H1 (cell line): ENCODE measurements around the gene ACYP1. TPM values are rescaled to one million over a fixed set of nuclear protein-coding genes. Genes with fewer than 3 reads are reported as not detected.

Source experiments
- CTCF ChIA-PET: fragments of 300-600 bp; sonication (Branson Sonifier 250); formaldehyde crosslinking; loops from one replicate; lab custom pipeline; 2021; ENCODE audit not compliant: partially characterized antibody; lab: Charles Lee
- POLR2A ChIA-PET: fragments of 300-600 bp; sonication (Branson Sonifier 250); formaldehyde crosslinking; loops from one replicate; lab custom pipeline; 2021; ENCODE audit warnings: inconsistent platforms; ENCODE audit not compliant: partially characterized antibody; lab: Charles Lee
- DNase-seq, 2 experiments: peaks; one replicate each; pipeline versions ENCODE4 v3.0.0 to v3.0.0-alpha.2; 2010 to 2022; ENCODE audit warnings: low spot score in 2 of 2, low read depth in 1 of 2, mixed read lengths in 1 of 2
- FAIRE-seq: peaks from 2 replicates; lab custom pipeline; 2011; peaks lifted over from hg19 to GRCh38; lab: Jason Lieb, UNC
- H2AFZ ChIP-seq: 2 replicates; pipeline ENCODE4 v1.8.1; 2012; ENCODE audit warnings: low read length, inconsistent platforms
- H2AK5ac ChIP-seq: 2 replicates; pipeline ENCODE4 v1.6.1; 2013; ENCODE audit warnings: low read depth, low read length
- H2BK120ac ChIP-seq: replicated peaks from 2 replicates; pipeline ENCODE3; 2013; ENCODE audit warnings: low read depth, low read length, inconsistent platforms
- H2BK12ac ChIP-seq: 2 replicates; pipeline ENCODE4 v1.6.1; 2013; ENCODE audit warnings: low read depth, low read length
- H2BK15ac ChIP-seq: 2 replicates; pipeline ENCODE4 v1.6.1; 2013; ENCODE audit warnings: low read length
- H2BK20ac ChIP-seq: 2 replicates; pipeline ENCODE4 v1.6.1; 2013; ENCODE audit warnings: low read length
- H2BK5ac ChIP-seq: 2 replicates; pipeline ENCODE4 v1.6.1; 2013; ENCODE audit warnings: low read depth, low read length
- H3K14ac ChIP-seq: 2 replicates; pipeline ENCODE4 v1.6.1; 2013; ENCODE audit warnings: inconsistent platforms; ENCODE audit not compliant: insufficient read length
- H3K18ac ChIP-seq: 2 replicates; pipeline ENCODE4 v1.6.1; 2013; ENCODE audit warnings: low read length; ENCODE audit errors: extremely low read depth
- H3K23ac ChIP-seq: 2 replicates; pipeline ENCODE4 v1.6.1; 2013; ENCODE audit warnings: inconsistent platforms; ENCODE audit not compliant: insufficient read length
- H3K23me2 ChIP-seq: 2 replicates; pipeline ENCODE4 v1.6.1; 2013; ENCODE audit warnings: low read depth, low read length
- H3K27ac ChIP-seq: 2 replicates; pipeline ENCODE4 v1.6.1; 2011; ENCODE audit warnings: low read depth, low read length, inconsistent platforms
- H3K27me3 ChIP-seq, 4 experiments: replicated peaks in 1 of 4; 1 replicate in 1 of 4; 2 replicates in 3 of 4; pipeline versions ENCODE4 v1.6.1 to v1.8.1; 2011 to 2013; ENCODE audit warnings: low read length in 3 of 4, mild to moderate bottlenecking in 3 of 4, inconsistent platforms in 2 of 4, mixed read lengths in 2 of 4, moderate library complexity in 1 of 4; ENCODE audit not compliant: control insufficient read depth in 3 of 4, insufficient read depth in 3 of 4; ENCODE audit errors: extremely low read depth in 1 of 4
- H3K36me3 ChIP-seq, 4 experiments: 2 replicates each; pipeline versions ENCODE4 v1.6.1 to v1.8.1; 2011 to 2013; ENCODE audit warnings: mild to moderate bottlenecking in 4 of 4, low read length in 3 of 4, moderate library complexity in 2 of 4, control low read depth in 1 of 4, inconsistent platforms in 1 of 4; ENCODE audit not compliant: insufficient read depth in 4 of 4, control insufficient read depth in 2 of 4
- H3K4ac ChIP-seq: replicated peaks from 2 replicates; pipeline ENCODE3; 2013; ENCODE audit warnings: low read length, low read depth, mixed read lengths, inconsistent platforms; ENCODE audit not compliant: insufficient read length
- H3K4me1 ChIP-seq, 4 experiments: replicated peaks in 1 of 4; 1 replicate in 1 of 4; 2 replicates in 3 of 4; pipeline versions ENCODE4 v1.6.1 to v1.8.1; 2011 to 2013; ENCODE audit warnings: low read length in 3 of 4, inconsistent platforms in 2 of 4, mixed read lengths in 1 of 4; ENCODE audit not compliant: insufficient read depth in 4 of 4, control insufficient read depth in 3 of 4
- H3K4me2 ChIP-seq, 2 experiments: 2 replicates each; pipeline versions ENCODE4 v1.6.1 to v1.8.1; 2011 to 2013; ENCODE audit warnings: low read depth in 2 of 2, low read length in 2 of 2, control low read depth in 1 of 2, inconsistent platforms in 1 of 2, mild to moderate bottlenecking in 1 of 2; ENCODE audit not compliant: insufficient read depth in 1 of 2
- H3K4me3 ChIP-seq, 4 experiments: fragments of 200-600, 300-600 bp in 1 of 4; sonication (generic), shearing (Covaris generic), sonication (Bioruptor Twin) in 1 of 4; 2 replicates each; pipeline versions ENCODE4 v1.5.1 to v1.8.1; 2011 to 2016; ENCODE audit warnings: low read length in 4 of 4, low read depth in 3 of 4, control low read depth in 2 of 4, inconsistent platforms in 2 of 4, mild to moderate bottlenecking in 2 of 4, mixed read lengths in 1 of 4, moderate library complexity in 1 of 4; ENCODE audit not compliant: insufficient read depth in 2 of 4; ENCODE audit errors: extremely low read depth in 1 of 4
- H3K56ac ChIP-seq: replicated peaks from 2 replicates; pipeline ENCODE3; 2013; ENCODE audit warnings: low read depth, mild to moderate bottlenecking, mixed read lengths, low read length, inconsistent platforms; ENCODE audit not compliant: insufficient read length
- H3K79me1 ChIP-seq: 2 replicates; pipeline ENCODE4 v1.6.1; 2013; ENCODE audit warnings: low read depth, low read length, control low read depth
- H3K79me2 ChIP-seq, 2 experiments: 2 replicates each; pipeline versions ENCODE4 v1.6.1 to v1.8.1; 2012 to 2013; ENCODE audit warnings: low read length in 2 of 2, mild to moderate bottlenecking in 2 of 2, inconsistent platforms in 1 of 2; ENCODE audit not compliant: insufficient read depth in 2 of 2, control insufficient read depth in 1 of 2
- H3K9ac ChIP-seq, 4 experiments: replicated peaks in 1 of 4; 1 replicate in 1 of 4; 2 replicates in 3 of 4; pipeline versions ENCODE4 v1.6.1 to v1.8.1; 2011 to 2013; ENCODE audit warnings: low read depth in 3 of 4, low read length in 3 of 4, control low read depth in 2 of 4, mild to moderate bottlenecking in 2 of 4, moderate library complexity in 2 of 4, inconsistent platforms in 1 of 4; ENCODE audit errors: extremely low read depth in 1 of 4
- H3K9me3 ChIP-seq, 2 experiments: 2 replicates each; pipeline versions ENCODE4 v1.6.1 to v1.8.1; 2012 to 2013; ENCODE audit warnings: mild to moderate bottlenecking in 2 of 2, moderate library complexity in 2 of 2, control low read depth in 1 of 2, inconsistent platforms in 1 of 2, low read depth in 1 of 2, low read length in 1 of 2, mixed read lengths in 1 of 2; ENCODE audit not compliant: insufficient read depth in 2 of 2
- H4K20me1 ChIP-seq, 2 experiments: replicated peaks in 1 of 2; 2 replicates each; pipeline versions ENCODE3 to v1.8.1; 2011 to 2013; ENCODE audit warnings: inconsistent platforms in 2 of 2, low read length in 2 of 2, mild to moderate bottlenecking in 1 of 2; ENCODE audit not compliant: insufficient read depth in 2 of 2, control insufficient read depth in 1 of 2
- H4K5ac ChIP-seq: 2 replicates; pipeline ENCODE4 v1.6.1; 2013; ENCODE audit warnings: low read length, low read depth, mixed read lengths, inconsistent platforms; ENCODE audit not compliant: insufficient read length
- H4K8ac ChIP-seq: 2 replicates; pipeline ENCODE4 v1.8.0; 2013; ENCODE audit warnings: mild to moderate bottlenecking, moderate library complexity, low read length, inconsistent platforms; ENCODE audit not compliant: insufficient read depth; ENCODE audit errors: extremely low read depth
- H4K91ac ChIP-seq: replicated peaks from 2 replicates; pipeline ENCODE3; 2013; ENCODE audit warnings: low read length, mixed read lengths, inconsistent platforms; ENCODE audit not compliant: insufficient read length
- CBX8 ChIP-seq: fragments of 300-800, 300-1000 bp; sonication (generic); IDR thresholded peaks from 2 replicates; pipeline ENCODE4 v1.7.1; 2016; ENCODE audit warnings: low read depth, low read length, borderline replicate concordance
- EZH2 ChIP-seq: fragments of 200-600 bp; sonication (generic); IDR thresholded peaks from 2 replicates; pipeline ENCODE4 v1.7.1; 2012; ENCODE audit warnings: low read depth, mild to moderate bottlenecking, moderate library complexity, low read length, inconsistent platforms; ENCODE audit not compliant: severe bottlenecking
- POLR2A ChIP-seq, 2 experiments: IDR thresholded peaks; 1 replicate in 1 of 2; 2 replicates in 1 of 2; pipeline ENCODE4 v1.6.1; 2011; ENCODE audit warnings: low read depth in 2 of 2, low read length in 2 of 2, mild to moderate bottlenecking in 2 of 2; ENCODE audit errors: control extremely low read depth in 1 of 2
- SAP30 ChIP-seq: fragments of 300-600 bp; sonication (generic); IDR thresholded peaks from 2 replicates; pipeline ENCODE4 v1.7.1; 2012; ENCODE audit warnings: low read length, moderate library complexity, mild to moderate bottlenecking, inconsistent platforms; ENCODE audit not compliant: insufficient read depth, insufficient replicate concordance
- SIN3A ChIP-seq, 2 experiments: IDR thresholded peaks in 1 of 2; conservative IDR thresholded peaks in 1 of 2; 2 replicates each; pipeline ENCODE4 v1.6.1; 2011 to 2012; ENCODE audit warnings: low read length in 2 of 2, improper control_type of control experiment in 1 of 2, low read depth in 1 of 2, mild to moderate bottlenecking in 1 of 2
- WGBS, 2 experiments: shearing (Covaris generic) in 1 of 2; methylation state at CpG; one replicate each; pipeline versions ENCODE4 v1.1.6 to v1.1.7; 2013 to 2015; ENCODE audit warnings: low lambda C conversion rate in 2 of 2, mixed read lengths in 2 of 2, inconsistent platforms in 1 of 2, low coverage in 1 of 2, missing lambda C conversion rate in 1 of 2; ENCODE audit not compliant: insufficient replicate concordance in 2 of 2, insufficient coverage in 1 of 2, insufficient read length in 1 of 2; ENCODE audit errors: extremely low coverage in 1 of 2, missing lambda C conversion rate in 1 of 2; 5-methylcytosine and 5-hydroxymethylcytosine counted together
- polyA plus RNA-seq, 7 experiments: library from polyadenylated mRNA; depleted of rRNA in 3 of 7; stranded (reverse) in 5 of 7; unstranded in 2 of 7; fragments of >200 nt in 5 of 7; fragments of 200-250 nt in 2 of 7; gene quantifications; 1 replicate in 5 of 7; 2 replicates in 1 of 7; 4 replicates in 1 of 7; pipeline versions ENCODE4 v1.2.1 to v1.2.3, GENCODE V29; 2011 to 2013; ENCODE audit warnings: missing spikeins in 2 of 7, mixed read lengths in 2 of 7
- total RNA-seq: library from RNA; stranded (reverse); fragmentation: NEBNext Ultra II Directional; extraction: Animal tissue kit (Norgen Biotek cat#: 25700); gene quantifications from 2 replicates; pipeline ENCODE4 v1.2.1, GENCODE V29; 2021

The ACYP1 gene
- total and polyA plus RNA-seq, 2 of the 8 experiments (the other 6 are each of a cell fraction or from before 2014, with no cell fraction given): 22.3 to 24.8 TPM

- no peaks in the 10 kb centered on the region for H3K27me3 ChIP-seq
- H3K23me2 ChIP-seq: peaks cover 10% of the 10 kb centered on the region; the same call in 1 of the 2 replicates
- no peak for DNase-seq
- no peak overlapping the region for H2BK120ac ChIP-seq
- peak overlapping the region; percentile 73 to 99 (median 95) for H3K4me3 ChIP-seq
- H3K4ac ChIP-seq: peak overlapping the region; percentile 32
- H3K27ac ChIP-seq: no peak overlapping the region; the same call in 1 of the 2 replicates
- peak overlapping the region; percentile 95 to 96 for H3K4me2 ChIP-seq
- peaks cover 0 to 5% (median 4%) of the 10 kb centered on the region in 4 experiments; a peak in 4 of 7 replicates for H3K4me1 ChIP-seq
- 0 out of 3 replicates have a peak, but pooled peaks of 1 of the 2 experiments have one; percentile 10 for TF ChIP-seq POLR2A (IDR thresholded peaks at IDR 0.05; ENCODE audit: control extremely low read depth in 1 of 2, low read depth in 2 of 2, low read length in 2 of 2)
- no peak for TF ChIP-seq CBX8
- TF ChIP-seq SAP30: peak; percentile 72
- TF ChIP-seq EZH2: no peak
- TF ChIP-seq SIN3A (conservative IDR thresholded peaks at IDR 0.05 in 1 of 2, IDR thresholded peaks at IDR 0.05 in 1 of 2; ENCODE audit: low read depth in 1 of 2, low read length in 2 of 2): 0 out of 4 replicates have a peak, but pooled peaks of 1 of the 2 experiments have one; percentile 5
- TF ChIP-seq, all 59 proteins: peak for 3
- Histone ChIP-seq H3K9me3 (no peaks in the 10 kb centered on the region), H3K56ac (no peak overlapping the region), H3K36me3 (peaks cover 3 to 31% (median 20%) of the 10 kb centered on the region in 4 experiments; a peak in 7 of 8 replicates), H3K79me1 (peaks cover 6% of the 10 kb centered on the region), H4K5ac (no peak overlapping the region), H3K14ac (no peak overlapping the region), H3K18ac (no peak overlapping the region), H3K9ac (peak overlapping the region; percentile 72 to 89 (median 74)), H2AK5ac (no peak overlapping the region), H4K20me1 (peaks cover 0 to 10% of the 10 kb centered on the region in 2 experiments), H3K23ac (no peak overlapping the region), H2BK12ac (no peak overlapping the region), H3K79me2 (peaks cover 0 to 13% of the 10 kb centered on the region in 2 experiments; a peak in 2 of 4 replicates), H2BK5ac (peak overlapping the region; percentile 32; the same call in 1 of the 2 replicates), H2BK20ac (no peak overlapping the region), H2BK15ac (no peak overlapping the region), H4K8ac (no peak overlapping the region), H4K91ac (no peak overlapping the region), H2AFZ (no peak overlapping the region)
- ChIA-PET POLR2A (interaction anchor here (0.6 to 2.4 kb wide), 13 partner anchors 10 to 141 kb away, joined by 3 to 9 read pairs (median 4); partner anchors contain the start of genes PGF and ZC2HC1C), CTCF (interaction anchor here (0.8 to 3.7 kb wide), 15 partner anchors 9 to 98 kb away, joined by 3 to 29 read pairs (median 4); no protein-coding TSS in a partner anchor)
- FAIRE-seq: no peak
- 20% methylated on average over 18 of the region's 18 CpGs; no CpG with 5 or more reads in 1 of the 2 experiments for WGBS, 2 experiments
These were observed 60.4 kb downstream of the ACYP1 start for GRCh38 chr14:75003250-75004027.
